Metanephros (tissue), 1 donor: ENCODE data around the gene DRC1. TPM values are rescaled to one million over a fixed set of nuclear protein-coding genes. Genes with fewer than 3 reads are reported as not detected.

Experiments
- total RNA-seq: library from RNA; depleted of rRNA; stranded (reverse); fragments of >200 nt; gene quantifications from one replicate; pipeline ENCODE4 v1.2.3, GENCODE V29; 2014

DRC1 gene
- total RNA-seq = 0.76 TPM

GRCh38 chr2:26401739-26402541 lies at the start of gene DRC1:
TSS of gene DRC1 (plus strand) at chr2:26401920. CDS start at chr2:26401990, 70 bp downstream.

GRCh38 chr2:26477911-26478253 lies 76.2 kb downstream of the DRC1 start, which contains the start of gene OTOF:
TSS of gene OTOF (minus strand) at chr2:26478124.

Other genes starting within 250 kb of the DRC1 start
- 3.7 TPM for gene GAREM2, start 228.8 kb upstream of the DRC1 start, total RNA-seq
- 131 TPM for gene HADHA, start 157.3 kb upstream of the DRC1 start, total RNA-seq
- gene HADHB, start 157.0 kb upstream of the DRC1 start, total RNA-seq = 130 TPM
- 27.8 TPM for gene SELENOI, start 55.8 kb upstream of the DRC1 start, total RNA-seq
- gene ADGRF3, start 55.1 kb upstream of the DRC1 start, total RNA-seq = 0.64 TPM
- 1.4 TPM for gene OTOF, start 76.2 kb downstream of the DRC1 start, total RNA-seq
- gene CIB4, start 239.4 kb downstream of the DRC1 start, total RNA-seq = 0.29 TPM